K562 (cell line): ENCODE data around the gene MYO3B. TPM values are rescaled to one million over a fixed set of nuclear protein-coding genes. Genes with fewer than 3 reads are reported as not detected.

Source experiments
- ATAC-seq: fragments of 200-7000 bp; cut with Tn5 transposase; 3 replicates; pipeline ENCODE4 v1.9.1; 2020; ENCODE audit warnings: moderate library complexity
- BruUV-seq: library from RNA; stranded (reverse); fragments of 400-500 nt; replicated peaks from 2 replicates; lab custom pipeline; 2021; lab: Mats Ljungman, UMichigan
- CTCF ChIA-PET: fragments of 300-600 bp; formaldehyde crosslinking; extraction: SDS; loops from one replicate; lab custom pipeline; 2021; ENCODE audit warnings: low intra/inter-chr PET ratio; lab: Yijun Ruan, JAX
- POLR2A ChIA-PET: fragments of 300-600, 350-650 bp; sonication (Branson Sonifier 250); formaldehyde crosslinking; extraction: SDS; loops from one replicate; lab custom pipeline; 2021; ENCODE audit warnings: antibody characterized with exemption, inconsistent platforms; lab: Yijun Ruan, JAX
- DNase-seq, 4 experiments: peaks; one replicate each; pipeline versions ENCODE4 v3.0.0 to v3.0.0-alpha.2; 2011 to 2018; ENCODE audit warnings: low spot score in 3 of 4, mixed read lengths in 3 of 4; ENCODE audit errors: extremely low read depth in 1 of 4
- FAIRE-seq: peaks from 2 replicates; lab custom pipeline; 2011; peaks lifted over from hg19 to GRCh38; lab: Jason Lieb, UNC
- H2AFZ ChIP-seq: 2 replicates; pipeline ENCODE4 v1.6.0; 2011; ENCODE audit warnings: low read depth, low read length, control low read depth, inconsistent platforms
- H3K27ac ChIP-seq: fragments of 200-600 bp; 3 replicates; pipeline ENCODE4 v1.8.0; 2011; ENCODE audit warnings: low read depth, mild to moderate bottlenecking, control low read depth, inconsistent platforms, low read length, moderate library complexity, mixed read lengths; ENCODE audit errors: extremely low read depth
- H3K27me3 ChIP-seq, 2 experiments: fragments of 300-600 bp in 1 of 2; 2 replicates in 1 of 2; 3 replicates in 1 of 2; pipeline versions ENCODE4 v1.6.0 to v1.8.0; 2011; ENCODE audit warnings: inconsistent platforms in 2 of 2, low read length in 2 of 2, mild to moderate bottlenecking in 1 of 2, mixed read lengths in 1 of 2, moderate library complexity in 1 of 2; ENCODE audit not compliant: control insufficient read depth in 2 of 2, insufficient read depth in 2 of 2
- H3K36me3 ChIP-seq: fragments of 300-600 bp; 3 replicates; pipeline ENCODE4 v1.8.0; 2011; ENCODE audit warnings: mild to moderate bottlenecking, low read length, inconsistent platforms; ENCODE audit not compliant: control insufficient read depth, insufficient read depth
- H3K4me1 ChIP-seq, 2 experiments: fragments of 200-600 bp in 1 of 2; replicated peaks in 1 of 2; 2 replicates in 1 of 2; 3 replicates in 1 of 2; pipeline versions ENCODE4 v1.5.1 to v1.8.0; 2011; ENCODE audit warnings: inconsistent platforms in 2 of 2, low read length in 2 of 2, mild to moderate bottlenecking in 1 of 2, mixed read lengths in 1 of 2, moderate library complexity in 1 of 2; ENCODE audit not compliant: control insufficient read depth in 2 of 2, insufficient read depth in 2 of 2
- H3K4me2 ChIP-seq: 2 replicates; pipeline ENCODE4 v1.6.1; 2011; ENCODE audit warnings: low read length, control low read depth, inconsistent platforms, mixed read lengths; ENCODE audit not compliant: insufficient read depth
- H3K4me3 ChIP-seq: fragments of 200-600 bp; sonication (generic), shearing (Covaris generic); 2 replicates; pipeline ENCODE4 v1.5.1; 2016; ENCODE audit warnings: control low read depth, inconsistent platforms
- H3K79me2 ChIP-seq: fragments of 200-600 bp; 3 replicates; pipeline ENCODE4 v1.8.0; 2011; ENCODE audit warnings: low read length, inconsistent platforms; ENCODE audit not compliant: control insufficient read depth, insufficient read depth
- H3K9ac ChIP-seq, 2 experiments: 2 replicates each; pipeline versions ENCODE4 v1.6.0 to v1.6.1; 2011; ENCODE audit warnings: low read depth in 2 of 2, low read length in 2 of 2, control low read depth in 1 of 2, inconsistent platforms in 1 of 2, mild to moderate bottlenecking in 1 of 2, mixed read lengths in 1 of 2; ENCODE audit not compliant: insufficient read depth in 1 of 2
- H3K9me1 ChIP-seq: one replicate; pipeline ENCODE4 v1.6.0; 2011; ENCODE audit warnings: inconsistent platforms, mild to moderate bottlenecking, low read length, moderate library complexity; ENCODE audit not compliant: control insufficient read depth, insufficient read depth
- H3K9me3 ChIP-seq: replicated peaks from 2 replicates; pipeline ENCODE4 v1.5.1; 2011; ENCODE audit warnings: low read depth, low read length, inconsistent platforms; ENCODE audit not compliant: control insufficient read depth, insufficient read depth
- H4K20me1 ChIP-seq: replicated peaks from 2 replicates; pipeline ENCODE4 v1.6.1; 2011; ENCODE audit warnings: low read length, inconsistent platforms, mixed read lengths; ENCODE audit not compliant: control insufficient read depth, insufficient read depth
- DDX20 ChIP-seq: fragments of 450-650 bp; IDR thresholded peaks from 2 replicates; pipeline ENCODE4 v1.6.1; 2016; ENCODE audit warnings: missing genetic modification characterization, low read depth, mild to moderate bottlenecking, missing compliant biosample characterization, moderate library complexity
- IFI16 ChIP-seq: fragments of 250-450 bp; sonication (Bioruptor Pico); IDR thresholded peaks from 2 replicates; pipeline ENCODE4 v2.1.2; 2022; ENCODE audit warnings: mild to moderate bottlenecking, inconsistent platforms
- ILK ChIP-seq: fragments of 450-650 bp; IDR thresholded peaks from 2 replicates; pipeline ENCODE4 v1.6.1; 2016; ENCODE audit warnings: missing genetic modification characterization, low read depth, mild to moderate bottlenecking, missing compliant biosample characterization, moderate library complexity, borderline replicate concordance
- MEF2D ChIP-seq: conservative IDR thresholded peaks from 2 replicates; pipeline ENCODE4 v1.6.1; 2016; ENCODE audit warnings: low read depth, missing genetic modification characterization, missing compliant biosample characterization
- NR2C1 ChIP-seq, 2 experiments: fragments of 450-650 bp; IDR thresholded peaks; 2 replicates each; pipeline ENCODE4 v1.6.1; 2017; ENCODE audit warnings: mild to moderate bottlenecking in 2 of 2, antibody characterized with exemption in 1 of 2, inconsistent platforms in 1 of 2, missing compliant biosample characterization in 1 of 2, missing genetic modification characterization in 1 of 2
- NR3C1 ChIP-seq: sonication (generic); formaldehyde crosslinking; IDR thresholded peaks from 2 replicates; pipeline ENCODE4 v1.8.1; 2022; ENCODE audit warnings: missing genetic modification reagents
- POLR2H ChIP-seq: IDR thresholded peaks from 2 replicates; pipeline ENCODE4 v1.6.1; 2016; ENCODE audit warnings: missing genetic modification characterization, low read depth, mild to moderate bottlenecking, control low read depth, missing compliant biosample characterization, moderate library complexity
- PYGO2 ChIP-seq: fragments of 450-650 bp; IDR thresholded peaks from 2 replicates; pipeline ENCODE4 v1.6.1; 2016; ENCODE audit warnings: mild to moderate bottlenecking, missing genetic modification characterization, moderate library complexity, missing compliant biosample characterization
- RFX5 ChIP-seq: IDR thresholded peaks from 2 replicates; pipeline ENCODE4 v1.6.1; 2011; ENCODE audit warnings: low read depth, mild to moderate bottlenecking, improper control_type of control experiment, low read length
- SAFB2 ChIP-seq: fragments of 200-400 bp; formaldehyde crosslinking; IDR thresholded peaks from 2 replicates; pipeline ENCODE4 v1.6.1; 2018; ENCODE audit warnings: borderline replicate concordance, low read length, low read depth, moderate library complexity; ENCODE audit not compliant: severe bottlenecking
- TCFL5 ChIP-seq: fragments of 250-450 bp; sonication (Bioruptor Pico); conservative IDR thresholded peaks from 2 replicates; pipeline ENCODE4 v1.6.1; 2021; ENCODE audit warnings: mild to moderate bottlenecking, moderate library complexity, matching md5 sums
- XRCC5 ChIP-seq: fragments of 200-400 bp; formaldehyde crosslinking; IDR thresholded peaks from 2 replicates; pipeline ENCODE4 v1.6.1; 2017; ENCODE audit warnings: low read depth, mild to moderate bottlenecking, low read length
- ZNF239 ChIP-seq: fragments of 250-450 bp; sonication (Bioruptor Pico); IDR thresholded peaks from 2 replicates; pipeline ENCODE4 v1.4.0; 2020; ENCODE audit warnings: mild to moderate bottlenecking
- ZNF511 ChIP-seq: sonication (generic); formaldehyde crosslinking; IDR thresholded peaks from 2 replicates; pipeline ENCODE4 v1.8.0; 2022; ENCODE audit warnings: mild to moderate bottlenecking, missing genetic modification reagents
- WGBS: fragments of 100-300 bp; shearing (Covaris generic); methylation state at CpG from one replicate; pipeline ENCODE4 v1.1.6; 2016; ENCODE audit warnings: low coverage, mixed read lengths; ENCODE audit not compliant: insufficient coverage; ENCODE audit errors: missing lambda C conversion rate; 5-methylcytosine and 5-hydroxymethylcytosine counted together
- in situ Hi-C: fragments of 300-500 bp; cut with MboI; formaldehyde crosslinking; loops from 4 replicates; pipeline ENCODE4 v1.15.0; 2018; ENCODE audit warnings: inconsistent platforms, mixed read lengths
- intact Hi-C: fragments of 100-400 bp; cut with micrococcal nuclease; formaldehyde crosslinking; loops from 2 replicates; pipeline ENCODE4 v1.14.2; 2022
- polyA plus RNA-seq, 8 experiments: library from polyadenylated mRNA; depleted of rRNA in 4 of 8; stranded (reverse) in 5 of 8; unstranded in 3 of 8; fragments of >200 nt; fragmentation: Nextera tagmentation in 2 of 8; fragmentation: Illumina TruSeq in 1 of 8; extraction: Ambion mirVana in 2 of 8; extraction: Trizol in 1 of 8; gene quantifications; 2 replicates each; pipeline versions ENCODE4 v1.2.1 to v1.2.3, GENCODE V29; 2011 to 2014; ENCODE audit warnings: inconsistent platforms in 1 of 8, missing spikeins in 1 of 8
- total RNA-seq, 7 experiments: library from RNA; depleted of rRNA in 6 of 7; stranded (reverse); fragments of >200 nt in 6 of 7; fragmentation: Illumina TruSeq in 2 of 7; extraction: Trizol in 2 of 7; gene quantifications; 2 replicates each; pipeline versions ENCODE4 v1.2.1 to v1.2.3, GENCODE V29; 2011 to 2021; ENCODE audit warnings: low replicate concordance in 1 of 7
- TF ChIP-seq, protein P1 (sequence below): IDR thresholded peaks from 2 replicates; pipeline ENCODE4 v1.6.1; 2011; ENCODE audit warnings: borderline replicate concordance, low read depth, mild to moderate bottlenecking, moderate library complexity, low read length; ENCODE audit not compliant: insufficient read depth, poor library complexity, severe bottlenecking
- TF ChIP-seq, protein P2 (sequence below), 2 experiments: fragments of 250-450 bp in 1 of 2; fragments of 450-650 bp in 1 of 2; sonication (Bioruptor Pico) in 1 of 2; IDR thresholded peaks; 2 replicates each; pipeline versions ENCODE4 v1.6.1 to v1.8.0; 2016 to 2021; ENCODE audit warnings: mild to moderate bottlenecking in 2 of 2, moderate library complexity in 2 of 2, missing compliant biosample characterization in 1 of 2, missing genetic modification characterization in 1 of 2
- TF ChIP-seq, protein P3 (sequence below): fragments of 250-450 bp; sonication (Bioruptor Pico); IDR thresholded peaks from 2 replicates; pipeline ENCODE4 v1.8.0; 2021; ENCODE audit warnings: mild to moderate bottlenecking, moderate library complexity

The MYO3B gene
- total and polyA plus RNA-seq, 9 of the 15 experiments (the other 6 are each of a cell fraction or from before 2014, with no cell fraction given), result 2.7 to 6.5 (median 3.6) TPM

DNA sequence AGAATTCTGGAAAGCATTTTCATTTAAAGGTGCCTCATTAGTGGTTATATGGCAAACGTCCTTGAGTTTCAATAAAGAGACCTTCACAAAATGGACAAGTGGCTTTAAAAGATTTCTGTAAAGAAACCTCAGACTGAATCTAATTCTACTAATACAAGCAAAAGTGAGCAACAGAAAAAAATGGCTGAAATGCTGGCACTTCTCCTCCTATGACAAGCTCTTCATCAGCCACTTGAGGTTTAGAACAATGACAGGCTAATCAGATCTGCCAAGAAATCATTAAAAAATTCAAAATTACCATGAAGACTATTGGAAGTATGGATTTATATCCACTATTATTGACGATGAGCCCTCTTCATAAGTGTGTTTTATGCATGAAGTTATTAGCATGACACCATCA lies 71.8 kb downstream of the MYO3B start:
- Histone ChIP-seq H3K9me3 (peaks cover 9% of the 10 kb centered on the region), H3K9me1 (no peaks in the 10 kb centered on the region), H3K27me3 (no peaks in the 10 kb centered on the region), H3K9ac (no peak overlapping the region), H3K27ac (peak overlapping the region; percentile 6; the same call in 1 of the 3 replicates), H3K4me2 (no peak overlapping the region), H4K20me1 (no peaks in the 10 kb centered on the region), H3K4me1 (peaks cover 12 to 67% of the 10 kb centered on the region in 2 experiments), H3K36me3 (no peaks in the 10 kb centered on the region), H3K4me3 (no peak overlapping the region), H3K79me2 (no peaks in the 10 kb centered on the region), H2AFZ (peak overlapping the region; percentile 63)
- WGBS, result 41% methylated on average over 2 of the region's 2 CpGs
- ChIA-PET POLR2A (interaction anchor here (0.7 kb wide), 1 partner anchor 558 kb away, joined by 4 read pairs; no protein-coding TSS in a partner anchor), CTCF (no interaction called here)
- FAIRE-seq (no peak), DNase-seq (no peak), ATAC-seq (no peak)
- no TSS peak for BruUV-seq
- intact Hi-C loops, result no loop called here
- in situ Hi-C loops, result no loop called here
- TF ChIP-seq NR3C1 (no peak), ZNF239 (CRISPR knock-in tag) (peak; percentile 18; the same call in 1 of the 2 replicates), MEF2D (peak; percentile 40; the same call in 1 of the 2 replicates), PYGO2 (0 out of 2 replicates have a peak, but pooled peaks have one; percentile 40), POLR2H (tag) (peak; percentile 40; the same call in 1 of the 2 replicates), XRCC5 (no peak), NR2C1 (IDR thresholded peaks at IDR 0.05) (no peak), NR2C1 (tag; IDR thresholded peaks at IDR 0.05) (0 out of 2 replicates have a peak, but pooled peaks have one; percentile 13), IFI16 (CRISPR knock-in tag) (no peak), SAFB2 (no peak), RFX5 (no peak), ZNF511 (CRISPR knock-in tag) (no peak), DDX20 (tag) (peak; percentile 63; the same call in 1 of the 2 replicates), TCFL5 (CRISPR knock-in tag) (no peak), ILK (tag) (0 out of 2 replicates have a peak, but pooled peaks have one; percentile 64)
- TF ChIP-seq, protein P1, sequence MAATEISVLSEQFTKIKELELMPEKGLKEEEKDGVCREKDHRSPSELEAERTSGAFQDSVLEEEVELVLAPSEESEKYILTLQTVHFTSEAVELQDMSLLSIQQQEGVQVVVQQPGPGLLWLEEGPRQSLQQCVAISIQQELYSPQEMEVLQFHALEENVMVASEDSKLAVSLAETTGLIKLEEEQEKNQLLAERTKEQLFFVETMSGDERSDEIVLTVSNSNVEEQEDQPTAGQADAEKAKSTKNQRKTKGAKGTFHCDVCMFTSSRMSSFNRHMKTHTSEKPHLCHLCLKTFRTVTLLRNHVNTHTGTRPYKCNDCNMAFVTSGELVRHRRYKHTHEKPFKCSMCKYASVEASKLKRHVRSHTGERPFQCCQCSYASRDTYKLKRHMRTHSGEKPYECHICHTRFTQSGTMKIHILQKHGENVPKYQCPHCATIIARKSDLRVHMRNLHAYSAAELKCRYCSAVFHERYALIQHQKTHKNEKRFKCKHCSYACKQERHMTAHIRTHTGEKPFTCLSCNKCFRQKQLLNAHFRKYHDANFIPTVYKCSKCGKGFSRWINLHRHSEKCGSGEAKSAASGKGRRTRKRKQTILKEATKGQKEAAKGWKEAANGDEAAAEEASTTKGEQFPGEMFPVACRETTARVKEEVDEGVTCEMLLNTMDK, result no peak
- TF ChIP-seq, protein P2, sequence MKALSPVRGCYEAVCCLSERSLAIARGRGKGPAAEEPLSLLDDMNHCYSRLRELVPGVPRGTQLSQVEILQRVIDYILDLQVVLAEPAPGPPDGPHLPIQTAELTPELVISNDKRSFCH (CRISPR knock-in tag; IDR thresholded peaks at IDR 0.05), result no peak
- TF ChIP-seq, protein P2 (tag; IDR thresholded peaks at IDR 0.05), result 0 out of 2 replicates have a peak, but pooled peaks have one; percentile 45
- TF ChIP-seq, protein P3, sequence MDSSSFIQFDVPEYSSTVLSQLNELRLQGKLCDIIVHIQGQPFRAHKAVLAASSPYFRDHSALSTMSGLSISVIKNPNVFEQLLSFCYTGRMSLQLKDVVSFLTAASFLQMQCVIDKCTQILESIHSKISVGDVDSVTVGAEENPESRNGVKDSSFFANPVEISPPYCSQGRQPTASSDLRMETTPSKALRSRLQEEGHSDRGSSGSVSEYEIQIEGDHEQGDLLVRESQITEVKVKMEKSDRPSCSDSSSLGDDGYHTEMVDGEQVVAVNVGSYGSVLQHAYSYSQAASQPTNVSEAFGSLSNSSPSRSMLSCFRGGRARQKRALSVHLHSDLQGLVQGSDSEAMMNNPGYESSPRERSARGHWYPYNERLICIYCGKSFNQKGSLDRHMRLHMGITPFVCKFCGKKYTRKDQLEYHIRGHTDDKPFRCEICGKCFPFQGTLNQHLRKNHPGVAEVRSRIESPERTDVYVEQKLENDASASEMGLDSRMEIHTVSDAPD, result no peak
